ENCODE results near the gene PCDHGA3.
"Not testable (repeated sequence)": the region's sequence is repeated elsewhere in the genome, so short reads cannot be mapped to it uniquely, and the experiment has no call there.

PCDHGA3 gene

GRCh38 chr5:141382469-141383294 lies 39.1 kb downstream of the PCDHGA3 start, which contains the start of gene PCDHGA7:
PCDHGA7 (plus strand) TSS chr5:141382742; CDS start chr5:141382900, 158 bp downstream.
- DNase-seq (ENCODE audit: low spot score), result no peak
- no peak for FAIRE-seq

- DNase-seq (ENCODE audit: low spot score) (no peak), FAIRE-seq (no peak)
Measured at GRCh38 chr5:141383345-141383744, 39.7 kb downstream of the PCDHGA3 start.

GRCh38 chr5:141384471-141385267 lies 41.0 kb downstream of the PCDHGA3 start:
- FAIRE-seq, result no peak
- DNase-seq (ENCODE audit: low spot score), result no peak

- FAIRE-seq; DNase-seq (ENCODE audit: low spot score): not testable (repeated sequence)
Measured at GRCh38 chr5:141387557-141388311, 44.1 kb downstream of the PCDHGA3 start, which contains the start of gene PCDHGB4. PCDHGB4 (plus strand) TSS chr5:141387698; CDS start chr5:141387885, 187 bp downstream.

- no peak for FAIRE-seq
Measured at GRCh38 chr5:141388661-141389060, 45.0 kb downstream of the PCDHGA3 start.

GRCh38 chr5:141389153-141390042 lies 45.8 kb downstream of the PCDHGA3 start:
- DNase-seq (ENCODE audit: low spot score), result no peak
- FAIRE-seq, result no peak

More at GRCh38 chr5:141388661-141389060, 45.0 kb downstream of the PCDHGA3 start:
- DNase-seq (ENCODE audit: low spot score), result no peak

GRCh38 chr5:141392429-141393198 lies 49.0 kb downstream of the PCDHGA3 start, which contains the start of gene PCDHGA8:
PCDHGA8 (plus strand) TSS chr5:141392633; CDS start chr5:141392814, 181 bp downstream.
- DNase-seq (ENCODE audit: low spot score) (no peak), FAIRE-seq (no peak)

GRCh38 chr5:141393267-141393666 lies 49.6 kb downstream of the PCDHGA3 start:
- FAIRE-seq (no peak), DNase-seq (ENCODE audit: low spot score) (no peak)

GRCh38 chr5:141394401-141395187 lies 51.0 kb downstream of the PCDHGA3 start:
- DNase-seq (ENCODE audit: low spot score); FAIRE-seq: not testable (repeated sequence)
